H1 (cell line): ENCODE results near the gene PLA2G4F. TPM values are rescaled to one million over a fixed set of nuclear protein-coding genes. Genes with fewer than 3 reads are reported as not detected.

Source experiments
- CTCF ChIA-PET: fragments of 300-600 bp; sonication (Branson Sonifier 250); formaldehyde crosslinking; loops from one replicate; lab custom pipeline; 2021; ENCODE audit not compliant: partially characterized antibody; lab: Charles Lee
- POLR2A ChIA-PET: fragments of 300-600 bp; sonication (Branson Sonifier 250); formaldehyde crosslinking; loops from one replicate; lab custom pipeline; 2021; ENCODE audit warnings: inconsistent platforms; ENCODE audit not compliant: partially characterized antibody; lab: Charles Lee
- DNase-seq, 2 experiments: peaks; one replicate each; pipeline versions ENCODE4 v3.0.0 to v3.0.0-alpha.2; 2010 to 2022; ENCODE audit warnings: low spot score in 2 of 2, low read depth in 1 of 2, mixed read lengths in 1 of 2
- FAIRE-seq: peaks from 2 replicates; lab custom pipeline; 2011; peaks lifted over from hg19 to GRCh38; lab: Jason Lieb, UNC
- H2AFZ ChIP-seq: 2 replicates; pipeline ENCODE4 v1.8.1; 2012; ENCODE audit warnings: low read length, inconsistent platforms
- H2AK5ac ChIP-seq: 2 replicates; pipeline ENCODE4 v1.6.1; 2013; ENCODE audit warnings: low read depth, low read length
- H2BK120ac ChIP-seq: replicated peaks from 2 replicates; pipeline ENCODE3; 2013; ENCODE audit warnings: low read depth, low read length, inconsistent platforms
- H2BK12ac ChIP-seq: 2 replicates; pipeline ENCODE4 v1.6.1; 2013; ENCODE audit warnings: low read depth, low read length
- H2BK15ac ChIP-seq: 2 replicates; pipeline ENCODE4 v1.6.1; 2013; ENCODE audit warnings: low read length
- H2BK20ac ChIP-seq: 2 replicates; pipeline ENCODE4 v1.6.1; 2013; ENCODE audit warnings: low read length
- H2BK5ac ChIP-seq: 2 replicates; pipeline ENCODE4 v1.6.1; 2013; ENCODE audit warnings: low read depth, low read length
- H3K14ac ChIP-seq: 2 replicates; pipeline ENCODE4 v1.6.1; 2013; ENCODE audit warnings: inconsistent platforms; ENCODE audit not compliant: insufficient read length
- H3K18ac ChIP-seq: 2 replicates; pipeline ENCODE4 v1.6.1; 2013; ENCODE audit warnings: low read length; ENCODE audit errors: extremely low read depth
- H3K23ac ChIP-seq: 2 replicates; pipeline ENCODE4 v1.6.1; 2013; ENCODE audit warnings: inconsistent platforms; ENCODE audit not compliant: insufficient read length
- H3K23me2 ChIP-seq: 2 replicates; pipeline ENCODE4 v1.6.1; 2013; ENCODE audit warnings: low read depth, low read length
- H3K27ac ChIP-seq: 2 replicates; pipeline ENCODE4 v1.6.1; 2011; ENCODE audit warnings: low read depth, low read length, inconsistent platforms
- H3K27me3 ChIP-seq, 4 experiments: replicated peaks in 1 of 4; 1 replicate in 1 of 4; 2 replicates in 3 of 4; pipeline versions ENCODE4 v1.6.1 to v1.8.1; 2011 to 2013; ENCODE audit warnings: low read length in 3 of 4, mild to moderate bottlenecking in 3 of 4, inconsistent platforms in 2 of 4, mixed read lengths in 2 of 4, moderate library complexity in 1 of 4; ENCODE audit not compliant: control insufficient read depth in 3 of 4, insufficient read depth in 3 of 4; ENCODE audit errors: extremely low read depth in 1 of 4
- H3K36me3 ChIP-seq, 4 experiments: 2 replicates each; pipeline versions ENCODE4 v1.6.1 to v1.8.1; 2011 to 2013; ENCODE audit warnings: mild to moderate bottlenecking in 4 of 4, low read length in 3 of 4, moderate library complexity in 2 of 4, control low read depth in 1 of 4, inconsistent platforms in 1 of 4; ENCODE audit not compliant: insufficient read depth in 4 of 4, control insufficient read depth in 2 of 4
- H3K4ac ChIP-seq: replicated peaks from 2 replicates; pipeline ENCODE3; 2013; ENCODE audit warnings: low read length, low read depth, mixed read lengths, inconsistent platforms; ENCODE audit not compliant: insufficient read length
- H3K4me1 ChIP-seq, 4 experiments: replicated peaks in 1 of 4; 1 replicate in 1 of 4; 2 replicates in 3 of 4; pipeline versions ENCODE4 v1.6.1 to v1.8.1; 2011 to 2013; ENCODE audit warnings: low read length in 3 of 4, inconsistent platforms in 2 of 4, mixed read lengths in 1 of 4; ENCODE audit not compliant: insufficient read depth in 4 of 4, control insufficient read depth in 3 of 4
- H3K4me2 ChIP-seq, 2 experiments: 2 replicates each; pipeline versions ENCODE4 v1.6.1 to v1.8.1; 2011 to 2013; ENCODE audit warnings: low read depth in 2 of 2, low read length in 2 of 2, control low read depth in 1 of 2, inconsistent platforms in 1 of 2, mild to moderate bottlenecking in 1 of 2; ENCODE audit not compliant: insufficient read depth in 1 of 2
- H3K4me3 ChIP-seq, 4 experiments: fragments of 200-600, 300-600 bp in 1 of 4; sonication (generic), shearing (Covaris generic), sonication (Bioruptor Twin) in 1 of 4; 2 replicates each; pipeline versions ENCODE4 v1.5.1 to v1.8.1; 2011 to 2016; ENCODE audit warnings: low read length in 4 of 4, low read depth in 3 of 4, control low read depth in 2 of 4, inconsistent platforms in 2 of 4, mild to moderate bottlenecking in 2 of 4, mixed read lengths in 1 of 4, moderate library complexity in 1 of 4; ENCODE audit not compliant: insufficient read depth in 2 of 4; ENCODE audit errors: extremely low read depth in 1 of 4
- H3K56ac ChIP-seq: replicated peaks from 2 replicates; pipeline ENCODE3; 2013; ENCODE audit warnings: low read depth, mild to moderate bottlenecking, mixed read lengths, low read length, inconsistent platforms; ENCODE audit not compliant: insufficient read length
- H3K79me1 ChIP-seq: 2 replicates; pipeline ENCODE4 v1.6.1; 2013; ENCODE audit warnings: low read depth, low read length, control low read depth
- H3K79me2 ChIP-seq, 2 experiments: 2 replicates each; pipeline versions ENCODE4 v1.6.1 to v1.8.1; 2012 to 2013; ENCODE audit warnings: low read length in 2 of 2, mild to moderate bottlenecking in 2 of 2, inconsistent platforms in 1 of 2; ENCODE audit not compliant: insufficient read depth in 2 of 2, control insufficient read depth in 1 of 2
- H3K9ac ChIP-seq, 4 experiments: replicated peaks in 1 of 4; 1 replicate in 1 of 4; 2 replicates in 3 of 4; pipeline versions ENCODE4 v1.6.1 to v1.8.1; 2011 to 2013; ENCODE audit warnings: low read depth in 3 of 4, low read length in 3 of 4, control low read depth in 2 of 4, mild to moderate bottlenecking in 2 of 4, moderate library complexity in 2 of 4, inconsistent platforms in 1 of 4; ENCODE audit errors: extremely low read depth in 1 of 4
- H3K9me3 ChIP-seq, 2 experiments: 2 replicates each; pipeline versions ENCODE4 v1.6.1 to v1.8.1; 2012 to 2013; ENCODE audit warnings: mild to moderate bottlenecking in 2 of 2, moderate library complexity in 2 of 2, control low read depth in 1 of 2, inconsistent platforms in 1 of 2, low read depth in 1 of 2, low read length in 1 of 2, mixed read lengths in 1 of 2; ENCODE audit not compliant: insufficient read depth in 2 of 2
- H4K20me1 ChIP-seq, 2 experiments: replicated peaks in 1 of 2; 2 replicates each; pipeline versions ENCODE3 to v1.8.1; 2011 to 2013; ENCODE audit warnings: inconsistent platforms in 2 of 2, low read length in 2 of 2, mild to moderate bottlenecking in 1 of 2; ENCODE audit not compliant: insufficient read depth in 2 of 2, control insufficient read depth in 1 of 2
- H4K5ac ChIP-seq: 2 replicates; pipeline ENCODE4 v1.6.1; 2013; ENCODE audit warnings: low read length, low read depth, mixed read lengths, inconsistent platforms; ENCODE audit not compliant: insufficient read length
- H4K8ac ChIP-seq: 2 replicates; pipeline ENCODE4 v1.8.0; 2013; ENCODE audit warnings: mild to moderate bottlenecking, moderate library complexity, low read length, inconsistent platforms; ENCODE audit not compliant: insufficient read depth; ENCODE audit errors: extremely low read depth
- H4K91ac ChIP-seq: replicated peaks from 2 replicates; pipeline ENCODE3; 2013; ENCODE audit warnings: low read length, mixed read lengths, inconsistent platforms; ENCODE audit not compliant: insufficient read length
- BACH1 ChIP-seq: IDR thresholded peaks from 2 replicates; pipeline ENCODE4 v1.6.1; 2012; ENCODE audit warnings: low read length, improper control_type of control experiment
- CBX8 ChIP-seq: fragments of 300-800, 300-1000 bp; sonication (generic); IDR thresholded peaks from 2 replicates; pipeline ENCODE4 v1.7.1; 2016; ENCODE audit warnings: low read depth, low read length, borderline replicate concordance
- CTCF ChIP-seq, 3 experiments: IDR thresholded peaks; 1 replicate in 2 of 3; 2 replicates in 1 of 3; pipeline versions ENCODE4 v1.5.1 to v1.6.1; 2011; ENCODE audit warnings: low read length in 3 of 3, mild to moderate bottlenecking in 3 of 3, inconsistent platforms in 2 of 3, low read depth in 1 of 3, moderate library complexity in 1 of 3; ENCODE audit not compliant: insufficient read depth in 1 of 3; ENCODE audit errors: control extremely low read depth in 1 of 3
- MAX ChIP-seq: IDR thresholded peaks from 2 replicates; pipeline ENCODE4 v1.6.1; 2012; ENCODE audit warnings: inconsistent platforms
- SIRT6 ChIP-seq: IDR thresholded peaks from one replicate; pipeline ENCODE4 v1.7.1; 2012; ENCODE audit warnings: low read length, inconsistent platforms
- YY1 ChIP-seq: IDR thresholded peaks from 2 replicates; pipeline ENCODE4 v1.6.1; 2011; ENCODE audit warnings: low read depth, mild to moderate bottlenecking, low read length
- WGBS, 2 experiments: shearing (Covaris generic) in 1 of 2; methylation state at CpG; one replicate each; pipeline versions ENCODE4 v1.1.6 to v1.1.7; 2013 to 2015; ENCODE audit warnings: low lambda C conversion rate in 2 of 2, mixed read lengths in 2 of 2, inconsistent platforms in 1 of 2, low coverage in 1 of 2, missing lambda C conversion rate in 1 of 2; ENCODE audit not compliant: insufficient replicate concordance in 2 of 2, insufficient coverage in 1 of 2, insufficient read length in 1 of 2; ENCODE audit errors: extremely low coverage in 1 of 2, missing lambda C conversion rate in 1 of 2; 5-methylcytosine and 5-hydroxymethylcytosine counted together
- polyA plus RNA-seq, 7 experiments: library from polyadenylated mRNA; depleted of rRNA in 3 of 7; stranded (reverse) in 5 of 7; unstranded in 2 of 7; fragments of >200 nt in 5 of 7; fragments of 200-250 nt in 2 of 7; gene quantifications; 1 replicate in 5 of 7; 2 replicates in 1 of 7; 4 replicates in 1 of 7; pipeline versions ENCODE4 v1.2.1 to v1.2.3, GENCODE V29; 2011 to 2013; ENCODE audit warnings: missing spikeins in 2 of 7, mixed read lengths in 2 of 7
- total RNA-seq: library from RNA; stranded (reverse); fragmentation: NEBNext Ultra II Directional; extraction: Animal tissue kit (Norgen Biotek cat#: 25700); gene quantifications from 2 replicates; pipeline ENCODE4 v1.2.1, GENCODE V29; 2021

Gene PLA2G4F
- total and polyA plus RNA-seq, 2 of the 8 experiments (the other 6 are each of a cell fraction or from before 2014, with no cell fraction given): not detected

DNA sequence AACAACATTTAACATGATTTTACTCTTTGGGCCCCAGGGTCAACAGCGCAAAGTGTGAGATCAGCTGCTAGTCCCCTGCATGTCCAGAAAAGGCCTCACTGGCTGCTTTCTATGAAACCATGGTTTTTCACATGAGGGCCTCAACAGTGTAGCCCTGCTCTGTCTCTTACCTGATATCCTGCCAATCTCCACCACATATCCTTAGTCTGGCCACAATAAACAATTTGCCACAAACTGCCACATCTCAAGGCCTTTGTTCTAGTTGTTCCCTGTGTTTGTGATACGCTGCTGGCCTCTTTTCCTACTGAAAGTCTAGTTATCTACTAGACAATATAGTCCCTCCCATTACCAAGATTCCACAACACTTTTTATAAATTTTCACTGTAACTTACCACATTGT, 33.9 kb upstream of the PLA2G4F start:
- Histone ChIP-seq H2AK5ac (no peak overlapping the region), H3K9me3 (no peaks in the 10 kb centered on the region), H4K20me1 (peaks cover 0 to 6% of the 10 kb centered on the region in 2 experiments), H3K27ac (no peak overlapping the region), H3K23ac (no peak overlapping the region), H4K8ac (no peak overlapping the region), H2BK5ac (no peak overlapping the region), H3K36me3 (peaks cover 0 to 33% (median 13%) of the 10 kb centered on the region in 4 experiments; a peak in 5 of 8 replicates), H3K4me3 (no peak overlapping the region), H3K56ac (no peak overlapping the region), H3K18ac (no peak overlapping the region), H2BK120ac (no peak overlapping the region), H2BK20ac (no peak overlapping the region), H2BK12ac (no peak overlapping the region), H3K4me2 (no peak overlapping the region), H3K79me2 (no peaks in the 10 kb centered on the region), H3K27me3 (no peaks in the 10 kb centered on the region), H3K14ac (no peak overlapping the region), H2BK15ac (no peak overlapping the region), H3K79me1 (no peaks in the 10 kb centered on the region), H4K5ac (no peak overlapping the region), H4K91ac (no peak overlapping the region), H3K4ac (no peak overlapping the region), H3K23me2 (no peaks in the 10 kb centered on the region), H2AFZ (no peak overlapping the region), H3K4me1 (no peaks in the 10 kb centered on the region), H3K9ac (no peak overlapping the region)
- DNase-seq (no peak), FAIRE-seq (no peak)
- CTCF ChIA-PET: no interaction called here
- POLR2A ChIA-PET: no interaction called here
- WGBS, 2 experiments: 90% methylated on average over 2 of the region's 2 CpGs; no CpG with 5 or more reads in 1 of the 2 experiments
- no peak for TF ChIP-seq YY1
- TF ChIP-seq MAX: no peak
- TF ChIP-seq BACH1: no peak
- TF ChIP-seq SIRT6: no peak
- no peak for TF ChIP-seq CBX8
- TF ChIP-seq CTCF (IDR thresholded peaks at IDR 0.05; ENCODE audit: control extremely low read depth in 1 of 3, insufficient read depth in 1 of 3, low read depth in 1 of 3, low read length in 3 of 3): no peak
